Neural cell (in vitro differentiated cells): ENCODE measurements around the gene WTIP. TPM values are rescaled to one million over a fixed set of nuclear protein-coding genes. Genes with fewer than 3 reads are reported as not detected.

Experiments used
- H2AFZ ChIP-seq: fragments of 200-600, 300-800 bp; sonication (generic), shearing (Covaris generic); 2 replicates; pipeline ENCODE4 v1.6.0; 2014; ENCODE audit warnings: low read depth, mild to moderate bottlenecking, antibody characterized with exemption, low read length, moderate library complexity
- H3F3A ChIP-seq: fragments of 200-600 bp; shearing (Covaris generic); 2 replicates; pipeline ENCODE4 v1.6.1; 2016; ENCODE audit warnings: mild to moderate bottlenecking, moderate library complexity, mixed read lengths, antibody characterized with exemption, low read length; ENCODE audit not compliant: insufficient read depth, poor library complexity, severe bottlenecking
- H3K27ac ChIP-seq: fragments of 200-600, 300-800 bp; sonication (generic), shearing (Covaris generic); 2 replicates; pipeline ENCODE4 v1.5.1; 2014; ENCODE audit warnings: mild to moderate bottlenecking, low read length, moderate library complexity
- H3K27me3 ChIP-seq: fragments of 300-800, 200-600 bp; sonication (generic), shearing (Covaris generic); 2 replicates; pipeline ENCODE4 v1.6.0; 2014; ENCODE audit warnings: mild to moderate bottlenecking, low read depth, low read length, moderate library complexity; ENCODE audit not compliant: insufficient read depth
- H3K36me3 ChIP-seq: fragments of 300-800, 200-600 bp; sonication (generic), shearing (Covaris generic); 2 replicates; pipeline ENCODE4 v1.5.1; 2014; ENCODE audit warnings: mild to moderate bottlenecking, antibody characterized with exemption, low read length, moderate library complexity; ENCODE audit not compliant: insufficient read depth
- H3K4me2 ChIP-seq: fragments of 300-800, 200-600 bp; sonication (generic), shearing (Covaris generic); 2 replicates; pipeline ENCODE4 v1.6.0; 2014; ENCODE audit warnings: mild to moderate bottlenecking, low read length
- H3K4me3 ChIP-seq: fragments of 300-800, 200-600 bp; sonication (generic), shearing (Covaris generic); 2 replicates; pipeline ENCODE4 v1.5.1; 2014; ENCODE audit warnings: mild to moderate bottlenecking, low read length, moderate library complexity
- H3K79me2 ChIP-seq: fragments of 200-600 bp; shearing (Covaris generic); replicated peaks from 2 replicates; pipeline ENCODE4 v1.6.0; 2014; ENCODE audit warnings: mild to moderate bottlenecking, low read length, moderate library complexity; ENCODE audit not compliant: insufficient read depth
- H3K9ac ChIP-seq: fragments of 300-800, 200-600 bp; sonication (generic), shearing (Covaris generic); 2 replicates; pipeline ENCODE4 v1.6.1; 2016; ENCODE audit warnings: mild to moderate bottlenecking, low read length, mixed read lengths
- H3K9me2 ChIP-seq: fragments of 200-600 bp; shearing (Covaris generic); 2 replicates; pipeline ENCODE4 v1.6.1; 2016; ENCODE audit warnings: mild to moderate bottlenecking, low read length, mixed read lengths; ENCODE audit not compliant: insufficient read depth
- H3K9me3 ChIP-seq: fragments of 200-600, 300-800 bp; sonication (generic), shearing (Covaris generic); 2 replicates; pipeline ENCODE4 v1.6.1; 2016; ENCODE audit warnings: mild to moderate bottlenecking, mixed run types, low read length, moderate library complexity, mixed read lengths
- H4K20me1 ChIP-seq: fragments of 200-600 bp; shearing (Covaris generic); 2 replicates; pipeline ENCODE4 v1.6.1; 2016; ENCODE audit warnings: mild to moderate bottlenecking, mixed run types; ENCODE audit not compliant: insufficient read depth
- CTCF ChIP-seq: fragments of 450-650 bp; IDR thresholded peaks from 2 replicates; pipeline ENCODE4 v1.5.1; 2014; ENCODE audit warnings: antibody characterized with exemption, mild to moderate bottlenecking, moderate library complexity; ENCODE audit not compliant: poor library complexity, severe bottlenecking
- EP300 ChIP-seq: fragments of 450-650 bp; conservative IDR thresholded peaks from 2 replicates; pipeline ENCODE4 v1.6.1; 2014; ENCODE audit warnings: antibody characterized with exemption, mild to moderate bottlenecking, moderate library complexity; ENCODE audit not compliant: poor library complexity, severe bottlenecking
- EZH2 ChIP-seq: fragments of 200-600, 300-800 bp; shearing (Covaris generic), sonication (generic); IDR thresholded peaks from 2 replicates; pipeline ENCODE4 v1.6.1; 2014; ENCODE audit warnings: antibody characterized with exemption, low read length, borderline replicate concordance, mild to moderate bottlenecking; ENCODE audit not compliant: insufficient read depth, poor library complexity, severe bottlenecking
- RAD21 ChIP-seq: fragments of 450-650 bp; conservative IDR thresholded peaks from 2 replicates; pipeline ENCODE4 v1.6.1; 2014; ENCODE audit warnings: antibody characterized with exemption, mild to moderate bottlenecking, moderate library complexity
- REST ChIP-seq: IDR thresholded peaks from 2 replicates; pipeline ENCODE4 v1.6.1; 2012; ENCODE audit warnings: borderline replicate concordance
- SMC3 ChIP-seq: fragments of 450-650 bp; conservative IDR thresholded peaks from 2 replicates; pipeline ENCODE4 v1.6.1; 2014; ENCODE audit warnings: antibody characterized with exemption, mild to moderate bottlenecking, moderate library complexity; ENCODE audit not compliant: poor library complexity
- TAF1 ChIP-seq: IDR thresholded peaks from 2 replicates; pipeline ENCODE4 v1.6.1; 2012; ENCODE audit warnings: low read depth
- polyA plus RNA-seq: library from polyadenylated mRNA; depleted of rRNA; stranded (reverse); fragments of >200 nt; gene quantifications from 2 replicates; pipeline ENCODE4 v1.2.3, GENCODE V29; 2014

Gene WTIP
- polyA plus RNA-seq, 1 donor from 2014 or later = 9.8 TPM

- H3K79me2 ChIP-seq = no peaks in the 10 kb centered on the region
- H3K9me3 ChIP-seq = no peaks in the 10 kb centered on the region
- H3K4me3 ChIP-seq = no peak overlapping the region
- no peaks in the 10 kb centered on the region for H4K20me1 ChIP-seq
- no peaks in the 10 kb centered on the region for H3F3A ChIP-seq
- H3K9ac ChIP-seq = no peak overlapping the region
- H3K27me3 ChIP-seq = no peaks in the 10 kb centered on the region
- TF ChIP-seq SMC3 (no peak), CTCF (no peak)
- H3K36me3 ChIP-seq = no peaks in the 10 kb centered on the region
- no peaks in the 10 kb centered on the region for H3K9me2 ChIP-seq
- H3K27ac ChIP-seq = no peak overlapping the region
- no peak overlapping the region for H2AFZ ChIP-seq
- no peak overlapping the region for H3K4me2 ChIP-seq
Measured at GRCh38 chr19:34452723-34453122, 28.8 kb upstream of the WTIP start.

- Histone ChIP-seq H3K4me3 (no peak overlapping the region), H3K27ac (no peak overlapping the region), H2AFZ (no peak overlapping the region), H3K27me3 (no peaks in the 10 kb centered on the region), H3K36me3 (no peaks in the 10 kb centered on the region), H3F3A (no peaks in the 10 kb centered on the region), H3K9me2 (no peaks in the 10 kb centered on the region), H4K20me1 (no peaks in the 10 kb centered on the region), H3K9me3 (no peaks in the 10 kb centered on the region), H3K9ac (no peak overlapping the region), H3K79me2 (no peaks in the 10 kb centered on the region), H3K4me2 (no peak overlapping the region)
- TF ChIP-seq EP300 (no peak), SMC3 (no peak), CTCF (no peak), EZH2 (no peak), TAF1 (no peak), REST (no peak), RAD21 (no peak)
Measured at GRCh38 chr19:34454091-34454490, 27.5 kb upstream of the WTIP start.
